NCI-H2171 (cell line): ENCODE measurements around the gene DCHS2.

Experiments used
- DNase-seq: peaks from one replicate; lab custom pipeline; 2025; lab: John Stamatoyannopoulos, UW

DCHS2 gene

GRCh38 chr4:154211506-154211905 is 280.1 kb downstream of the DCHS2 start:
- DNase-seq, result no peak

GRCh38 chr4:154208424-154208823 is 283.2 kb downstream of the DCHS2 start:
- DNase-seq, result no peak

GRCh38 chr4:154205471-154205870 is 286.1 kb downstream of the DCHS2 start:
- DNase-seq, result no peak

GRCh38 chr4:154194649-154195048 is 296.9 kb downstream of the DCHS2 start:
- no peak for DNase-seq

GRCh38 chr4:154192585-154192984 is 299.0 kb downstream of the DCHS2 start:
- no peak for DNase-seq

GRCh38 chr4:154189346-154189745 is 302.3 kb downstream of the DCHS2 start:
- no peak for DNase-seq

GRCh38 chr4:154186888-154187287 is 304.7 kb downstream of the DCHS2 start:
- no peak for DNase-seq

- DNase-seq, result no peak
Observed at GRCh38 chr4:154186035-154186434, 305.6 kb downstream of the DCHS2 start.

- DNase-seq, result no peak
Observed at GRCh38 chr4:154184238-154184637, 307.4 kb downstream of the DCHS2 start.

GRCh38 chr4:154183264-154183663 is 308.3 kb downstream of the DCHS2 start:
- DNase-seq, result no peak
